Endodermal cell (in vitro differentiated cells): ENCODE results near the gene MCTP2. TPM values are rescaled to one million over a fixed set of nuclear protein-coding genes. Genes with fewer than 3 reads are reported as not detected.

Experiments
- DNase-seq: peaks from one replicate; pipeline ENCODE4 v3.0.0-alpha.2; 2017
- H3K27ac ChIP-seq: 2 replicates; pipeline ENCODE4 v1.5.1; 2013; ENCODE audit warnings: mild to moderate bottlenecking, low read depth, low read length, moderate library complexity
- H3K27me3 ChIP-seq: 2 replicates; pipeline ENCODE4 v1.6.1; 2013; ENCODE audit warnings: mild to moderate bottlenecking, low read length, moderate library complexity; ENCODE audit not compliant: insufficient read depth, control insufficient read depth, poor library complexity, severe bottlenecking
- H3K36me3 ChIP-seq: 2 replicates; pipeline ENCODE4 v1.7.0; 2013; ENCODE audit warnings: mild to moderate bottlenecking, low read length, moderate library complexity; ENCODE audit not compliant: control insufficient read depth, insufficient read depth
- H3K4me1 ChIP-seq: one replicate; pipeline ENCODE4 v1.7.0; 2013; ENCODE audit warnings: low read length; ENCODE audit not compliant: control insufficient read depth, insufficient read depth
- H3K4me3 ChIP-seq: 2 replicates; pipeline ENCODE4 v1.5.1; 2013; ENCODE audit warnings: mild to moderate bottlenecking, low read length, moderate library complexity
- H3K9ac ChIP-seq: 2 replicates; pipeline ENCODE4 v1.6.1; 2013; ENCODE audit warnings: mild to moderate bottlenecking, low read length, moderate library complexity; ENCODE audit not compliant: poor library complexity, severe bottlenecking; ENCODE audit errors: extremely low read depth
- H3K9me3 ChIP-seq: 2 replicates; pipeline ENCODE4 v1.6.1; 2013; ENCODE audit warnings: mild to moderate bottlenecking, low read length, moderate library complexity; ENCODE audit not compliant: control insufficient read depth
- H3K27ac Mint-ChIP-seq: 2 replicates; pipeline ENCODE4 v1.8.0; 2020; ENCODE audit warnings: mixed read lengths
- H3K27me3 Mint-ChIP-seq: 2 replicates; pipeline ENCODE4 v1.8.0; 2021; ENCODE audit warnings: mild to moderate bottlenecking, mixed read lengths; ENCODE audit not compliant: insufficient read depth
- H3K36me3 Mint-ChIP-seq: 2 replicates; pipeline ENCODE4 v1.8.0; 2020; ENCODE audit warnings: low read depth, mixed read lengths
- H3K4me1 Mint-ChIP-seq: 2 replicates; pipeline ENCODE4 v1.8.0; 2020; ENCODE audit warnings: mixed read lengths
- H3K4me3 Mint-ChIP-seq: 2 replicates; pipeline ENCODE4 v1.8.0; 2020; ENCODE audit warnings: mild to moderate bottlenecking, moderate library complexity, mixed read lengths
- H3K9me3 Mint-ChIP-seq: 2 replicates; pipeline ENCODE4 v1.8.0; 2020; ENCODE audit warnings: mild to moderate bottlenecking, mixed read lengths
- CTCF ChIP-seq: fragments of 200-600 bp; sonication (generic); conservative IDR thresholded peaks from 2 replicates; pipeline ENCODE4 v1.5.0; 2021; ENCODE audit warnings: antibody characterized with exemption, mild to moderate bottlenecking
- WGBS, 2 experiments: methylation state at CpG; one replicate each; pipeline versions ENCODE4 v1.1.5 to v1.1.7; 2013; ENCODE audit warnings: missing lambda C conversion rate in 2 of 2, mixed read lengths in 1 of 2; ENCODE audit not compliant: insufficient coverage in 1 of 2, insufficient read length in 1 of 2; 5-methylcytosine and 5-hydroxymethylcytosine counted together
- total RNA-seq, 2 donors: library from RNA; stranded (reverse); fragmentation: NEBNext Ultra II Directional in 1 of 2; extraction: Animal tissue kit (Norgen Biotek cat#: 25700) in 1 of 2; gene quantifications; 2 replicates in 1 of 2; 3 replicates in 1 of 2; pipeline ENCODE4 v1.2.1, GENCODE V29; 2021

The MCTP2 gene
- total RNA-seq, 2 donors from 2014 or later = 9.2 to 12.1 TPM

GRCh38 chr15:94442480-94442879 is 211.1 kb downstream of the MCTP2 start:
- H3K9me3 ChIP-seq = no peaks in the 10 kb centered on the region
- no peaks in the 10 kb centered on the region for H3K27me3 Mint-ChIP-seq
- peaks cover 1% of the 10 kb centered on the region for H3K4me1 Mint-ChIP-seq
- H3K27ac Mint-ChIP-seq = no peak overlapping the region
- no peak overlapping the region for H3K4me3 Mint-ChIP-seq
- no peak overlapping the region for H3K9ac ChIP-seq
- TF ChIP-seq CTCF = no peak
- H3K27ac ChIP-seq = no peak overlapping the region
- no peaks in the 10 kb centered on the region for H3K36me3 Mint-ChIP-seq
- no peak overlapping the region for H3K4me3 ChIP-seq
- no peak for DNase-seq
- no peaks in the 10 kb centered on the region for H3K27me3 ChIP-seq
- H3K36me3 ChIP-seq = no peaks in the 10 kb centered on the region
- no peaks in the 10 kb centered on the region for H3K9me3 Mint-ChIP-seq
- no peaks in the 10 kb centered on the region for H3K4me1 ChIP-seq
- WGBS, 2 experiments = 77 to 80% methylated on average over 1 of the region's 1 CpG

- no peak overlapping the region for H3K27ac Mint-ChIP-seq
- 89 to 93% methylated on average over 4 to 5 of the region's 5 CpGs for WGBS, 2 experiments
Observed at GRCh38 chr15:94443186-94443585, 211.8 kb downstream of the MCTP2 start.

GRCh38 chr15:94445566-94446160 is 214.3 kb downstream of the MCTP2 start:
- H3K4me3 ChIP-seq = no peak overlapping the region
- H3K27me3 ChIP-seq = no peaks in the 10 kb centered on the region
- no peaks in the 10 kb centered on the region for H3K27me3 Mint-ChIP-seq
- H3K9me3 ChIP-seq = no peaks in the 10 kb centered on the region
- H3K9me3 Mint-ChIP-seq = no peaks in the 10 kb centered on the region
- H3K27ac ChIP-seq = no peak overlapping the region
- 92 to 97% methylated on average over 6 to 7 of the region's 7 CpGs for WGBS, 2 experiments
- H3K36me3 ChIP-seq = no peaks in the 10 kb centered on the region
- no peaks in the 10 kb centered on the region for H3K4me1 ChIP-seq
- no peak overlapping the region for H3K27ac Mint-ChIP-seq
- no peaks in the 10 kb centered on the region for H3K36me3 Mint-ChIP-seq
- no peak overlapping the region for H3K4me3 Mint-ChIP-seq
- no peak for TF ChIP-seq CTCF
- H3K4me1 Mint-ChIP-seq = peaks cover 1% of the 10 kb centered on the region
- no peak overlapping the region for H3K9ac ChIP-seq
- no peak for DNase-seq

More at GRCh38 chr15:94443186-94443585, 211.8 kb downstream of the MCTP2 start:
- H3K36me3 ChIP-seq = no peaks in the 10 kb centered on the region
- no peaks in the 10 kb centered on the region for H3K9me3 ChIP-seq
- no peak overlapping the region for H3K27ac ChIP-seq
- Mint-ChIP-seq H3K36me3 (no peaks in the 10 kb centered on the region), H3K9me3 (no peaks in the 10 kb centered on the region), H3K27me3 (no peaks in the 10 kb centered on the region), H3K4me3 (no peak overlapping the region), H3K4me1 (peaks cover 1% of the 10 kb centered on the region)
- no peak for TF ChIP-seq CTCF
- no peak for DNase-seq
- no peak overlapping the region for H3K9ac ChIP-seq
- H3K4me1 ChIP-seq = no peaks in the 10 kb centered on the region
- no peaks in the 10 kb centered on the region for H3K27me3 ChIP-seq
- H3K4me3 ChIP-seq = no peak overlapping the region
